ENCODE results near the gene REL. TPM values are rescaled to one million over a fixed set of nuclear protein-coding genes. Genes with fewer than 3 reads are reported as not detected.
"Not testable (repeated sequence)": the region's sequence is repeated elsewhere in the genome, so short reads cannot be mapped to it uniquely, and the experiment has no call there.

The REL gene
- 4.4 TPM for total RNA-seq

DNA sequence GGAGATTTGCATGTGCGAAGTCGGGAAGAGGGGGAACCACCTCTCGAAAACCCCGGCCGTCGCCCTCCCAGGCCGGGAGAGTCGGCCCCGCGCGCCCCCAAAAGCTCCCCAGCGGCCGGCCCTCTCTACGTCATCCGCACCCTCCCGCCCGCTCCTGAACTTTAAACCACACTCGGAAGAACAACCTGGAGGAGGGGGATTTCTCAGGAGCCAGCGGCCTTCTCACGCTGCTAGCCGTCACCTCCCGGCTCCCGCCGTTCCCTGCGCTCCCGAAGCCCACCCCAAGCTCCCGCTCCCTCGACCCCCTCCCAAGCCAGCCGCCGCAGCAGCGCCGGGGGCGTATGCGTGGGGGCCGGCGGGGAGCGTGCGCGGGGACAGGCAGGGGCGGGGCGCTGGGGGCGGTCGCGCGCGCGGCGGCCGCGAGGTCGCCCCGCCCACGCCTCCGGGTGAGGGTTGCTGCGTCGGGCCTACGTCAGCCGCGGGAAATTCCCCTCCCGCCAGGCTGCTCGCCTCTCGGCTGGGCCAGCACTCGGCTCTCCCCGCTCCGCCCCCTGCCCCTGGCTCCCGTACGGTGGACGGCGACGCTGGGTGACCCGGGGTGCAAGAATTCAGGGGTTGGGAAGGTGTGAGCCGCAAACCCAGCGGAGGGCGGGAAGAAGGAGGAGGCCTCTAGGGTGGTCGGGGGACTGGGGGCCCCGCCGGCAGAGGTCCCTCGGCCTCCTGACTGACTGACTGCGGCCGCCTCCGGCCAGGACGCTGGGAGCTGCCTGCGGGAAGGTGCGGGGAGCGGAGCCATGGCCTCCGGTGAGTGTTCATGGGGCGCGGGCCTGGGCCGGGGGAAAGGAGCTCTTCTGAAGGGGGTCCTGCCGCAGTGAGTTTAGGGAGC, at the start of gene REL:
REL (plus strand) TSS at position 528 of the 886 bp plus-strand sequence; CDS start at position 795, 267 bp downstream.
- DNase-seq (ENCODE audit: low spot score) (peak; percentile 95), ATAC-seq (peak; percentile 90)

DNA sequence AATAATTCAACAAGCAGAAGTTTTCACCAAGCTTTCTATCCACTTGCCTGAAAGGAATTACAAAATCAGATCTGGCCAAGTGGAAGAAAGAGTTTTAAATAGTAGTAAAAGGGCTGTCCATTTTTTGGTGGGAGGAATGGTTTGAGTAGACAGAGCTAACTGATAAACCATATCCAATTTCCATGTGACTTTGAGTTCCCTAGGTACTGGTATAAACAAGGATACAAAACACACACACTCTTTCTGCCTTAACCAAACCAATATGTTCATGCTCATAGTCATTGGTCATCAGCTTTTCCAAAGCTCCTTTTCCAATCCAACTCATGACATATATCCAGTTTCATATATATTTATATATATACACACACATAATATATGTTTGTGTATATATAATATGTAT, 49.5 kb upstream of the REL start:
- DNase-seq (ENCODE audit: low spot score) (no peak), ATAC-seq (no peak)

DNA sequence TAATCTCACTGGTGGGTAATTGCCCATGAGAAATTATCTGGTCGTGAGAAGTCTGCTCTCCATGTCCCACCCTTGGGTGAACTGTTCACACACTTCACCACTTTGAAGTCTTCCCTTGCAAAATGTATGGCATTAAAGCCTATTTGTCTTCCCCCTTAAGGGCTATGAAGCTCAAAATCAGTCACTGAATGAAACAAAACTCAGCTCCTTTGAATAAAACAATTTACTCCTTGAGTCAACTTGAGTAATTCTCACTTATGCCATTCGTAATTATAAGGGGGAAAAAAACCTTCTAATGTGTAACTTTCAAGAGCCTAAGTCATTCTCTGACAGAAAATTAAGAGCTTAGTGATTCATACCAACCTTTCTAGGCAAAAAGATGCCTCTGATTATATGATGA, 48.8 kb upstream of the REL start:
- no peak for DNase-seq (ENCODE audit: low spot score)
- no peak for ATAC-seq

DNA sequence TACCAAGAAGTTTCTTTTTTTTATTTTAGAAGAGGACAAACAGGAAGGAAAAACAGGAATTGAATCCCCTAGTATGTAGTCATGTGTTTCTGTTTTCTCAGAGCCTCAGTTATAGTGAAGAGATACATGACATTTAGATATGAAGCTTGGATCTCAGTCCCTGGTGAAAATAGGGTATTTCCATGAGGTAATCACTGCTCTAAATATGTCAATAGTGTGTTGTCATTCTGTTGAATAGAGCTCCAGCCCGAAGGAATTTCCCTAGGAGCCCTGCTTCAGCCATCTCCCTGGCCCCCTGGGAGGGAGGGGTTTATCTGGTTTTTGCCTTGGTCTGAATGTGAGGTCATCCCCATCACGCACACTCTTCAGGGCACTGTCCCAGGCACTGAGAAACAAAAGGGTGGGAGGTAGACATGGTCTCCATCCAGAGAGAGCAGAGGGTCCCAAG, 47.1 kb upstream of the REL start:
- DNase-seq (ENCODE audit: low spot score) (no peak), ATAC-seq (no peak)

DNA sequence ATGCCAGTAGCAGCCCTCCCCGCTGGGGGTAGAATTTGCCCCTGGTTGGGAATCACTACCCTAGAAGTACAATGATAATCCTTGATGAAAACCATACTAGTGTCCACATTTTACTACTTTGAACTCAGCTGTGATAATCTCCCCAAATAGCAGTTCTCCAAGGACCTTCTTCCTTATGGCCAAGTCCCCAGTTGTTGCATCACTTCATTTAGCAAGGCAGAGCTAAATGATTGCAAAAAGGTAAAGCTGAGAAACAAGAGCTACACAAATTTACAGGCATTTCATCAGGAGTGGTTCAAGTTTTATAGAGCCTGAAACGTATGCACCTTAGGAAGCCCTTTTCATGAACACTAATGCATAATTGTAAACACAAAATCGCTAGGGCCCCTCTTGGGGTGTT, 44.9 kb upstream of the REL start:
- no peak for DNase-seq (ENCODE audit: low spot score)

DNA sequence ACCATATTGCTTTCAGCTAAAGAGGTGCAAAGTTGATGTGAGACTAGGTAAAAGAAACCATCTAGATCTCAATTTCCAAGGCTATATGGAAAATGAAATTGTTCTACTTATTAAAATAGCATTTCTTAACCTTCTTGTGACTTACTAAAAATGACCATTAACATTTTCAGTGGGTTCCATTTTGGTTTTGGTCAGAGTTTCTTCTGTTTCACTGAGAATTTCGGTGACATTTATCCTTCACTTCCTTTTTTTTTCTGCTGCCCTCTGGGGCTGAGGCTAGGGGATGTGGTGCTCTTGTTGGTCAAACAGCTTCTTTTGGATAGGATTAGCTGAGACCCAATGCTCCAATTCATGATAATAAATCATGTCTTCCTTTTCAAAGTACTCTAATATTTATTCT, 44.3 kb upstream of the REL start:
- ATAC-seq (no peak), DNase-seq (ENCODE audit: low spot score) (no peak)

More for the DNA sequence above, 44.9 kb upstream of the REL start:
- ATAC-seq: no peak

DNA sequence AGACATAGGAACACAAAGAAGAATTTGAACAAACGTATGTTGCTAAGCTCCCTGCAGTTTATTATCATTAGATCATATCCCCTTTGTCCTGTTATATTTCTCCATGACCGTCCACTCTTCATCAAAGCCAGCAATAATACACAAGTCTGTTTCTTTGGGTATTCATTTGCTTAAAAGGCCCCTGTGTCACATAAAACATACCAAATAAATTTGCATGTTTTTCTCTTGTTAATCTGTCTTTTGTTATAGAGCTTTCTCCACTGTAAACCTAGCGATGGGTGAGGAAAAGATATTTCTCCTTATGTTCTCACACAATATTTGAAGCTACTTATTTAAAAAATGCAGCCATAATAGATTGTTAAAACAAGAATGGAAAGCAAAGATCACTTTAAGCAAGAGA, 42.9 kb upstream of the REL start:
- ATAC-seq: no peak
- no peak for DNase-seq (ENCODE audit: low spot score)

DNA sequence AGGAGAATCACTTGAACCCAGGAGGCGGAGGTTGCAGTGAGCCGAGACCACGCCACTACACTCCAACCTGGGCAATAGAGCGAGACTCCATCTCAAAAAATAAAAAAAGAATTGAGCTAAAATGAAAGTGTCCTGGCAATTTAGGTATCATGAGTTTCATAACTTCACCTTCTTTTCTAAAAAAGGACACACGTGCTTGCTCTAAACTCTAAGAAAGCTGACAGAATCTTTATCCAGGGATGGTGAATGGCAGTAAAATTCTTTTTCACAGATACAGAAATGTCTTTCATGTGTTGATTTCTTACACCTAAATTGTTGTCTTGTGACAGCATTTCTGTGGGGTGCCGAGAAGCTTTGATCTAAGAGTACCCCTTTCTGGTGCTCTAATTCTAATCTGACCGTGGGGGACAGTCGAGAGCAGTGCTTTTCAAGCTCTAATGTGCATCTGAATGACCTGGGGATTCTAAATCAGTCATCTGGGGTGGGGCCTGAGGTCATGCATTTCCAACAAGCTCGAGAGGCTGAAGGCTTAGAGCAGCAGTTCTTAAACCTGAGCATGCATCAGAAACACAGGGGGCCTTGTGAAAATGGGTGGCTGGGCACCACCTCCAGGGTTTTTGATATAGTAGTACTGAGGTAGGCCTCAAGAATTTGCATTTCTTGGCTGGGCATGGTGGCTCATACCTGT, 42.1 kb upstream of the REL start:
- DNase-seq (ENCODE audit: low spot score) (no peak), ATAC-seq (no peak)

DNA sequence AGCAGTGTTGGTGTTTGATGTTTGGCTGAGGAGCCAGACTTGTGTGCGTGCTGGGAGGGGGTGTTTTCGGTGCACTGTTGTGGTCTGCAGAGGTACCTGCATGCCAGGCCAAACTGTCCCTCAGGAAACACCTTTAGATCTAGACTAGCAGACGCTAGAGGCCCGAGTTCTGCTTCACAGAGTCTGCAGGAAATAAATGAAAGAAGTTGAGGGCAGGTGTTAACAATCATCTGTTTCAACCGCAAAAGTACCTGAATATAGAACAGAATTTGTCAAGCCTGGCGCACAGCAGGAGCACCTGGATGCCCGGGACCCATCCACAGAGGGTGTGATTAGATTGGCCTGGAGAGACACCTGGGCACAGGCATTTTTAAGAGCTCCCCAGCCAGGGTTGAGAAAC, 40.5 kb upstream of the REL start:
- no peak for DNase-seq (ENCODE audit: low spot score)
- no peak for ATAC-seq

DNA sequence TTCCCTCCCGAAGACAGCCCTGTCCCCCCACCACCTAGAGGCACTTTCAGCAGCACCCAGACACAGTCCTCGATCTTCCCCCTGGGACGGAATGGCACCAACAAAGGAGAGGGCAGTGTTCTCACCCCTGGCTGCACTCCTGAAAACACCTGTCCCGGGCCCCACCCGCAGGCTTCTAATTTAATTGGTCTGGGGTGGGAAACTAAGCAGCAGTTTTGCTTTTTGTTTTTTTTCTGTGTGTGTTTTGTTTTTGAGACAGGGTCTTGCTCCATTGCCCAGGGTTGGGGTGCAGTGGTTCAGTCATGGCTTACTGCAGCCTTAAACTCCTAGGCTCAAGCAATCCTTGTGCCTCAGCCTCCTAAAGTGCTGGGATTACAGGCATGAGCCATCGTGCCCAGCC, 38.4 kb upstream of the REL start:
- DNase-seq (ENCODE audit: low spot score) (no peak), ATAC-seq (no peak)

DNA sequence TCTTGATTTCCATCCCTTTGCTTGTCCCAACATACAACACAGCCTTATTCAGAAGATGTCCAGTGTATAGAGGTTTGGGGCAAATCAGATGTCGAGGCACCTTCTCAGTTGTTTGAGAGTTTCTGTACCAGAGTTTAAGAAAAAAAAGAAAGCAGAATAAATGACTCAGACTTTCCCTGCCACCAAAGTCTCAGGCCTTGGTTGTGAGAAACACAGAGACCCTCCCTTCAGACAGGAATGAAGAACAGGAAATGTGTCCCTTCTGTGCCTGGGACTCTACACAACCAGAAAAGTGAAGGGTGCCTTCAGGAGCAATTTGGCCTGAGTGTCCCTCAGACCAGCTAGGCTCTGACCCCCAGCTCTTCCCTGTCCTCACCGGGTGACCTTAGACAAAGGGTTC, 37.3 kb upstream of the REL start:
- DNase-seq (ENCODE audit: low spot score): no peak
- no peak for ATAC-seq

DNA sequence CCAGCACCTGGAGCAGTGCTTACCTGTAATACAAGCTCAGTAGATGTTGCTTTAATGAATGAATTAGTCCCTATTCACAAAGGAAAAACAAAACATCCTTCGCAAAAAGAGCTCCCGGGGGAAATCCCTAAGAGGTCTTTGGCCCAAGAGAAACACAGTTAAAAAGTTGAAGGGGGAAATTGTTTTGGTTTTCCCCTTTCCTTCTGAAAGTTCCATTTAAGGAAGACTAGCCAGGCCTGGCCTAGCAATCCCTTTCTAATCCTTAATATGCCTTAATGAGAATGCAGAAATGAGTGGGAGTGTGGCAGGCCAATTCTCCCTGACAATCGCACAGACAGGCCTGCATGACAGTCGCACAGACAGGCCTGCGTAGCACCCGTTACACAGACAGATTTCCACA, 33.5 kb upstream of the REL start:
- ATAC-seq (no peak), DNase-seq (ENCODE audit: low spot score) (no peak)

DNA sequence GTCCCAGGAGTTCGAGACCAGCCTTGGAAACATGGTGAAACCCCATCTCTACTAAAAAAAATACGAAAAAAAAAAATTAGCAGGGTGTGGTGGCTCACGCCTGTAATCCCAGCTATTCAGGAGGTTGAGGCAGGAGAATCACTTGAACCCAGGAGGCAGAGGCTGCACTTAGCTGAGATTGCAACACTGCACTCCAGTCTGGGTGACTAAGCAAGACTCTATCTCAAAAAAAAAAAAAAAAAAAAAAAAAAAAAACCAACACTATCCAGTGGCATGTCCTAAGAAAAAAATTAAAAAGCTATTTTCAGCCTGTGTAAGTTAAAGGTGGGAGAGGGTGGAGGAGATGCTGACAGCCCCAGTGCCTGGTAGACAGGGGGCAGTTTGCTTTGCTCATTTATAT, 32.2 kb upstream of the REL start:
- ATAC-seq (no peak), DNase-seq (ENCODE audit: low spot score) (no peak)

DNA sequence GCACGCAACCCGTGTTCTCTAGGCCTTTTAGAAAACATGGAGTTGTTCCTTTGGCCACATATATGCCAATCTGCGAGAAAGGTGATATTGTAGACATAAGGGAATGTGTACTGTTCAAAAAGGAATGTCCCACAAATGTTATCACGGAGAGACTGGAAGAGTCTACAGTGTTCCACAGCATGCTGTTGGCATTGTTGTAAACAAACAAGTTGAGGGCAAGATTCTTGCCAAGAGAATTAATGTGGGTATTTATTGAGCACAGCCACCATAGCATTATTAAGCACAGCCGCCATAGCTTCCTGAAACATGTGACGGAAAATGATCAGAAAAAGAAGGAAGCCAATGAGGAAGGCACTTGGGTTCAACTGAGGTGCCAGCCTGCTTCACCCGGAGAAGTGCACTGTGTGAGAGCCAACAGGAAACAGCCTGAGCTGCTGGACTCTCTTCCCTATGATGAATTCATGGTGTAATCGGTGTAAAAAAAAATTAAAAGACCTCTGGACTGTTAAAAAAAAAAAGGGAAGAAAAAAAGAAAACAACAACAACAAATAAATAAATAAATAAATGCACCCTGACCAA, 29.0 kb upstream of the REL start:
- no peak for DNase-seq (ENCODE audit: low spot score)

DNA sequence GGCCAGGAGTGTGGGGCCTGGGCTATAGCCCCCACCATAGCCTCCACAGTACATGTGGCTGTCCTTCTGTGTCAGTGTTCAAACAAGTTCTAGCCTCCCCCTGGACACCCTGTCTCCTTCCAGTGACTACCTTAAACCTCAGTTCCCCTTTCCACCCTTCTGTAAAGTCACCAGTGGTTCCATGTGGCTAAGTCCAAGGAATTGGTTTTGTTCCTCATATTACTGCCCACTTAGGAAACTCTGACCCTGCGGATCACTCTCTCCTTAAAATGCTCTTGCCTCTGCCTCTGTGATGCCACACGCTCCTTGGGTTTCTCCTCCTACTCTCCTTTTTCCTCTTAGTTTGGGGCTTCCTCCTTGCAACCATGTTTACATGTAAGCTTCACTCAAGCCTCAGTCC, 27.8 kb upstream of the REL start:
- DNase-seq (ENCODE audit: low spot score) (no peak), ATAC-seq (no peak)

More for the DNA sequence above, 29.0 kb upstream of the REL start:
- ATAC-seq: peak; percentile 43

DNA sequence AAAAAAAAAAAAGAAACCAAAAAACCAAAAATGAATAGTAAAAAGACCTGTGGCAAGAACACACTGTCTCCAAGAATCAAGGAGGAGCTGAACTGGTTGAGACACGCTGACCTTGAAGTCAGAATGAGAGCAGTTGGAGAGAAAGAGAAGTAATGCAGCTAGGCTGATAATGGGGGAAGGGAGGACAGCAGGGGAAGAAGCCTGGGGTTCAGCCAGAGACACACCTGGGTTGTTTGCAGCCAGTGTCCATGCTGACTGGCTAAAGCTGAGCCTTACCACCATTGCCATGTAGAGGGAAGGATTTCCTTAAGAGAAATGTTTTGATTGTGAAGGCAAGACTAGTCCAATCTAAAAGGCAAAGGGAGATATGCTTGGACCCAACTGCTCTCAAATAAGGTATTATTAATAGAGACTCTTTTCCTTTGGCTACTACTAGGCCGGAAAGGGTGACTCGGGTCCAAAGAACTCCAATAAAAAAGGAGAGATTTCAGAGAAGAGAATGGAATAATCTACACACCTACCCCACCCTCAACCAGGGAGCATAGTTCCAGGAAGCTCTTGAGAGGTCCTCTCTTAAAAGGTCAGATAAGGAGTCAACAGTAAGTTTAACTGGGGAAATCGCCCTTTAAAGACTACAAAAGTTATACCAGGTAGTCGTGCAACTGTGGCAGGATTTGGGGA, 25.2 kb upstream of the REL start:
- ATAC-seq (no peak), DNase-seq (ENCODE audit: low spot score) (no peak)

DNA sequence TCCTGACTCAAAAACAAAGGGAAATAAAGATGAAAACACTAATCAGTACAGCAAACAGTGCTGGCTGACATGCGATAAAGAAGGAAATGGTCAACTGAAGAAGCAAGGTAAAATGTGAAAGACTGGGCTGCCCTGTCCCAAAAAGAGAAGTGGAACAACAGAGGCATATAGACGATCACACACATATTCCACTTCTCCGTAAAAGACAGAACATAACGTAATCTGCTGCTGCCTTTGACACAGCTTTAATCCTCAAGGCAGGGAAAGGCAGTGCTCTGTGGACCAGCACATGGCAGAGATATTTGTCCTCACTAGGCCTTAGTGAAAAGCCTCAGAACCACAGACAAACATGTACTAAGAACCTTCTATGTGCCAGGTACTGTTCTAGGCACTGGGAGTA, 24.3 kb upstream of the REL start:
- ATAC-seq (no peak), DNase-seq (ENCODE audit: low spot score) (no peak)

DNA sequence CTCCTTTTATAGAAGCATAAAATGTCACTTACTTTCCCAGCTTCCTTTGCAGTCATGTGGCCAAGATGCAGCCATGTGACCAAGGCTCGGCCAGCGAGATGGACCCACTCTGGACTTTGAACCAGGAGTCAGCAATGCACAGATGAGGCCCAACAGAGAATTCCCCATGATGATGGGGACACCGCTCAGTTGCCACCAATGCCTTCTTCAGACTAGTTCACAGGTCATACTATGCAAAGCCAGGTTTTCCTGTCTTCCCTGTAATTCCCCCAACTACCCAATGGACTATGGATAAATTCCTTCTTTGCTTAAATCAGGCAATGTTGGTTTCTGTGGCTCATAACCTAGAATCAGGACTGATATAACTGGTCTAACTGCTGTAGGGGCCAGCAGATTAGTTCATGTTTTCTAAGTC, 22.5 kb upstream of the REL start:
- no peak for DNase-seq (ENCODE audit: low spot score)
- ATAC-seq: no peak

DNA sequence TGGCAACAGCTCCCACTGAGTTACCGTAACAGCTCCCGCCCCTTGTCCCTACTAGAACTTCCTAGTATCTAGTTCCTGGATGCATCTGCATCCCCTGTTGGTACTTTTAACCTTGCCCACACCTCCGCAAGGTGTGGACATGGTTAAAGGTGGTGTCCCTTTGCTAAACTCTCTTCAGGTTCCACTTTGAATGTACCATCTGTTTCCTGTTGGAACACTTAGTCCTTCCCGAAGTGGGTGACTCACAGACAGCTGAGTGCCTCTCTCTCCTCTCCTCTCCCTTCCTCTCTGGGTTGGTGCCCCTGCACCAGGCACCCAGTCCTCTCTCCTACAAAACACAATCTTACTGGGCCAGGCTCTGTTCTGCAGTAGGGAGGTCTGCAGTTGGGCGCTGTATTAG, 19.6 kb upstream of the REL start:
- DNase-seq (ENCODE audit: low spot score) (no peak), ATAC-seq (no peak)

DNA sequence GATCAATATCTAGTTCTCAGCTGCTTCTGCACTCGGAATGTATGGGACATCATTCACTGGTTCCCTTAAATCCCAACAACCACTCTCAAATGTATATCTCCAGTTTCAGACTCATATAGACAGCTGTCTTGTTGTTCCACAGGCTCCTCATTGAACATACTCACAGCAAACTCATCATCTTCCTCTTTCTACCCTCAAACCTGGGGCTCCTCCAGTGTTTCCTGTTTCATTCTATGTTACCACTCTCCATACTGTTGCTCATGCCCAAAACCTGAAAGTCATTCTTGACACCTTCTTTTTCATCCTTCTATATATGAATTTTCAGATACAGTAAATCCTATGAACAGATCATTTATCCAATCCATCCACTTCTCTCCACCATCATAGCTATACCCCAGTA, 18.7 kb upstream of the REL start:
- no peak for ATAC-seq
- DNase-seq (ENCODE audit: low spot score): no peak

DNA sequence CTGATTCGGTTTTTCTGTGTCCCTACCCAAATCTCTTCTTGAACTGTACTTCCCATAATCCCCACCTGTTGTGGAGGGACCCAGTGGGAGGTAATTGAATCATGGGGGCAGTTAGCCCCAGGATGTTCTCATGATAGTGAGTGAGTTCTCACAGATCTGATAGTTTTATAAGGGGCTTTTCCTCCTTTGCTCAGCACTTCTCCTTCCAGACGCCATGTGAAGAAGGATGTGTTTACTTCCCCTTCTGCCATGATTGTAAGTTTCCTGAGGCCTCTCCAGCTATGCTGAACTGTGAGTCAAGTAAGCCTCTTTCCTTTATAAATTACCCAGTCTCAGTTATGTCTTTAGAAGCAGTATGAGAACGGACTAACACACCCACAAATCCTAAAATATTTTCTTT, 16.0 kb upstream of the REL start:
- not testable (repeated sequence) for ATAC-seq; DNase-seq (ENCODE audit: low spot score)
